ENCODE data around the gene PLK2. TPM values are rescaled to one million over a fixed set of nuclear protein-coding genes. Genes with fewer than 3 reads are reported as not detected.

PLK2 gene
- total RNA-seq, 4 donors from 2014 or later: 109 to 229 (median 153) TPM

- 1 to 5% methylated on average over 4 of the region's 4 CpGs for WGBS, 2 donors
- peak in 1 of 2 donors; percentile 34 for DNase-seq (ENCODE audit: low spot score in 2 of 2)
- TF ChIP-seq POLR2A (IDR thresholded peaks at IDR 0.05) (no peak), CTCF (IDR thresholded peaks at IDR 0.05) (peak in 1 of 3 donors; percentile 10)
- intact Hi-C loops (cut with DNase I; ENCODE audit: low total_unique reads): loop anchor here (5.0 kb wide), 3 partner anchors 575 to 1560 kb away; no protein-coding TSS in a partner anchor
- H3K4me3 ChIP-seq (ENCODE audit: low read depth, poor library complexity, severe bottlenecking): no peak overlapping the region
Observed at GRCh38 chr5:58462623-58463230, 2.8 kb upstream of the PLK2 start.

DNA sequence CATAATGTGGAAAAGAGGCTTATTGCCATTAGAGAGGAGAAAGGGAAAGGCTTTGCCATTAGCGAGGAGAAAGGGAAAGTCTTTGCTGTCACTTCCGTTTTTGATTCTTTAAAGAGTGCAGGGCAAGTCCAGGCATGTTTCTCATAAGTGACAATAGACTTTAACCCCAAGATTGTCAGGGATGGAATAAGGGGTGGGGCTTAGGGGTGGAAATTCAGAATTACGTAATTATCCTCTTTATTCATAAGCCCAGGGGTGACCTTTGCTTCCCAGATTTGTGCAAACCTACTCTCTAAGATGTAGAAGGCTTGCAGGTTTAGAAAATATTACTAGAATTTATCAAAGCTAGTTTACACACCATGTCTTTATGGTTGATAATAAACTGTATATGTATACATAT, 2.3 kb upstream of the PLK2 start:
- no peak overlapping the region for H3K4me3 ChIP-seq (ENCODE audit: low read depth, poor library complexity, severe bottlenecking)
- DNase-seq (ENCODE audit: low spot score in 2 of 2): no peak
- 58 to 59% methylated on average over 3 of the region's 3 CpGs for WGBS, 2 donors
- TF ChIP-seq CTCF (IDR thresholded peaks at IDR 0.05): no peak
- TF ChIP-seq POLR2A (IDR thresholded peaks at IDR 0.05): no peak
- intact Hi-C loops (cut with DNase I; ENCODE audit: low total_unique reads): loop anchor here (5.0 kb wide), 3 partner anchors 575 to 1560 kb away; no protein-coding TSS in a partner anchor

DNA sequence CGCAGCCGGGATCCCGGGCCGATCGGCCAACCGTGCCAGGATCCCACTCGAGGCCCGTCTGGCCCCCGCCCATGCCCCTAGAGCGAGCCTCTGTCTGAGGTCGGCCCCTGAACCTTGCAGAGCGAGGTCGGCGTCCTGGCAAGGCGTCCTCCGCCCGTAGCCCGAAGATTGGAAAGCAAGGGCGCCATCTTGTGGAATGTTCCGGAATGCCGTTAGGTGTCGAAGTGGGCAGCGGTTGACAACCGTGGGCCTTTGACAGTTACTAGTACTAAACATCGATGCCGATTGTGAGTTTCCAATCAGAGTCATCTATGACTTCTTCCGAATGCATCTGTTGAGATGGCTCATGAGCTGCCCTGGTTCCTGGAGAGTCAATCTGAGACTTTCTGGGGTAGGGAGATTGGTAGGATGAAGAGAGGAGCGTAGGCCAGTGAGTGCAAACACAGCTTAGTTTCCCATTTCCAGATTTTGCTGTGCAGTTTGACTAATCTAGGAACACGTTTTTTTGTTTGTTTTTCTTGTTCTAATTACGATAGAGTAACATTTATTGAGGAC, 923 bp upstream of the PLK2 start:
- WGBS, 2 donors: 13 to 22% methylated on average over 13 to 15 of the region's 30 CpGs

DNA sequence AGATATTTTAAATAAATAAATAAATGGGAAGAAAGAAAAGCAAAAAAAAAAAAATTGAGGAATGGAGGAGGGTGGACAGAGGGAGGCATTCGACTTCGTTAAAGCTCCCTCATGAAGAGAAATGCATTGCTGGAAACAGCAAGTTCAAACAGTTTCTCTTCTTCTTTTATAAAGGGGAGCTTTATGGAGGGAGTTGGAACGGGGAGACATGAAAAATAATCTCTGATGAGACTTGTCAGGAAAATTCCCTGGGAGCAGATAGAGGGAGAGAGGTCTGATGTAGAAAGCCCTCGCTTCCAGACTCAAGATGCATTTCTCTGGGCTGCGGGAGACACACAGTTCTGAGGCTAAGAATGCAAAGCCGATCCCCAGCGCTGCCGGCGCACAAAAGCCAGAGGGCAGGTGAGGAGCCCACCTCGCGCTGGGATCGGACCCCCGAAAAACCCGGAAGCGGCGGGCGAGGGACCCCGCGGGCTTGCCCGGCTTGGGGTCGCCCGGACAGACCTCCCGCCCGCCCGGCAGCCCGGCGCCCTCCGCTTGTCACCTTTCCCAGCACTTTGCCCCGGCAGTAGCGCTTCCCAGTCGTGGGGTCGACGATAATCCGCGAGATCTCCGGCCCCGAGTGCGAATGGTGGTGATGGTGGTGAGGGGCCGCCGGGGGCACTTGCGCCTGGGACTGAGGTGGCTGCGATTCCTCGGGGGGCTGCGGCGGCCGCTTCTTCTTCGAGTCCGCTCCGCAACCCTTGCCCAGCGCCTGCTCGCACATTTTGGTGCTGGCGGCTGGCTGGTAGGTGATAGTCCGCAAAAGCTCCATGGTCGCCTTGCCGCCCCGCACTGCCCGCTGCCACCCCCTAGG, 512 bp downstream of the PLK2 start:
- H3K4me3 ChIP-seq (ENCODE audit: low read depth, poor library complexity, severe bottlenecking): peak overlapping the region; percentile 82
- intact Hi-C loops (cut with DNase I; ENCODE audit: low total_unique reads): loop anchor here (5.0 kb wide), 3 partner anchors 572 to 1557 kb away; no protein-coding TSS in a partner anchor
- 0% methylated on average over 23 to 33 of the region's 57 CpGs for WGBS, 2 donors
- TF ChIP-seq POLR2A (IDR thresholded peaks at IDR 0.05) (no peak), CTCF (IDR thresholded peaks at IDR 0.05) (no peak)
- DNase-seq (ENCODE audit: low spot score in 2 of 2): peak; percentile 34 to 91

More for the DNA sequence above, 923 bp upstream of the PLK2 start:
- peak; percentile 89 to 99 for DNase-seq (ENCODE audit: low spot score in 2 of 2)
- peak overlapping the region; percentile 44 for H3K4me3 ChIP-seq (ENCODE audit: low read depth, poor library complexity, severe bottlenecking)
- no peak for TF ChIP-seq POLR2A (IDR thresholded peaks at IDR 0.05)
- peak in 1 of 3 donors; percentile 80 for TF ChIP-seq CTCF (IDR thresholded peaks at IDR 0.05)
- intact Hi-C loops (cut with DNase I; ENCODE audit: low total_unique reads): loop anchor here (5.0 kb wide), 3 partner anchors 574 to 1559 kb away; no protein-coding TSS in a partner anchor

GRCh38 chr5:58458743-58459145, 1.1 kb downstream of the PLK2 start:
- intact Hi-C loops (cut with DNase I; ENCODE audit: low total_unique reads): no loop called here
- peak overlapping the region; percentile 82 for H3K4me3 ChIP-seq (ENCODE audit: low read depth, poor library complexity, severe bottlenecking)
- 15 to 21% methylated on average over 9 of the region's 9 CpGs for WGBS, 2 donors
- TF ChIP-seq CTCF (IDR thresholded peaks at IDR 0.05) (no peak), POLR2A (IDR thresholded peaks at IDR 0.05) (no peak)
- DNase-seq (ENCODE audit: low spot score in 2 of 2): no peak
